DMS153 treated with DMSO at 0.1 percent for 48 hours (cell line): ENCODE measurements around the gene CIAPIN1.

ENCODE experiments used
- DNase-seq: peaks from one replicate; lab custom pipeline; 2025; ENCODE audit not compliant: unreplicated experiment; lab: John Stamatoyannopoulos, UW

The CIAPIN1 gene

DNA sequence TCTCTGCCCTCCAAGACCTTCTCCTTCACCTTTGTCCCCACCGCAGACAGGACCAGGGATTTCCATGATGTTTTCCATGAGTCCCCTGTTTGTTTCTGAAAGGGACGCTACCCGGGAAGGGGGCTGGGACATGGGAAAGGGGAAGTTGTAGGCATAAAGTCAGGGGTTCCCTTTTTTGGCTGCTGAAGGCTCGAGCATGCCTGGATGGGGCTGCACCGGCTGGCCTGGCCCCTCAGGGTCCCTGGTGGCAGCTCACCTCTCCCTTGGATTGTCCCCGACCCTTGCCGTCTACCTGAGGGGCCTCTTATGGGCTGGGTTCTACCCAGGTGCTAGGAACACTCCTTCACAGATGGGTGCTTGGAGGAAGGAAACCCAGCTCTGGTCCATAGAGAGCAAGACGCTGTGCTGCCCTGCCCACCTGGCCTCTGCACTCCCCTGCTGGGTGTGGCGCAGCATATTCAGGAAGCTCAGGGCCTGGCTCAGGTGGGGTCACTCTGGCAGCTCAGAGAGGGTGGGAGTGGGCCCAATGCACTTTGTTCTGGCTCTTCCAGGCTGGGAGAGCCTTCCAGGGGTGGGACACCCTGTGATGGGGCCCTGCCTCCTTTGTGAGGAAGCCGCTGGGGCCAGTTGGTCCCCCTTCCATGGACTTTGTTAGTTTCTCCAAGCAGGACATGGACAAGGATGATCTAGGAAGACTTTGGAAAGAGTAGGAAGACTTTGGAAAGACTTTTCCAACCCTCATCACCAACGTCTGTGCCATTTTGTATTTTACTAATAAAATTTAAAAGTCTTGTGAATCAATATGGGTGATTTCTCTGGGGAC is 62.7 kb downstream of the CIAPIN1 start:
- no peak for DNase-seq

- no peak for DNase-seq
Measured at GRCh38 chr16:57383276-57384247, 63.6 kb downstream of the CIAPIN1 start.

- DNase-seq = no peak
Measured at GRCh38 chr16:57382535-57383275, 64.5 kb downstream of the CIAPIN1 start.

GRCh38 chr16:57381791-57382534 is 65.2 kb downstream of the CIAPIN1 start:
- DNase-seq = no peak

GRCh38 chr16:57380671-57381462 is 66.3 kb downstream of the CIAPIN1 start:
- no peak for DNase-seq

- DNase-seq = no peak
Measured at GRCh38 chr16:57379579-57379978, 67.6 kb downstream of the CIAPIN1 start.
